Stomach smooth muscle (tissue), 2 donors: ENCODE measurements around the gene MRPS10.

Source experiments
- H3K27ac ChIP-seq: one replicate; pipeline ENCODE4 v1.7.0; 2013; ENCODE audit warnings: mild to moderate bottlenecking, low read length, inconsistent platforms
- H3K27me3 ChIP-seq, 2 donors: one replicate each; pipeline ENCODE4 v1.7.0; 2013; ENCODE audit warnings: low read length in 2 of 2; ENCODE audit not compliant: insufficient read depth in 2 of 2, control insufficient read depth in 1 of 2
- H3K36me3 ChIP-seq, 2 donors: one replicate each; pipeline ENCODE4 v1.7.0; 2013; ENCODE audit warnings: low read length in 2 of 2; ENCODE audit not compliant: control insufficient read depth in 2 of 2, insufficient read depth in 2 of 2
- H3K4me1 ChIP-seq: one replicate; pipeline ENCODE4 v1.7.0; 2013; ENCODE audit warnings: low read length; ENCODE audit not compliant: control insufficient read depth, insufficient read depth
- H3K4me3 ChIP-seq, 2 donors: one replicate each; pipeline ENCODE4 v1.7.0; 2013; ENCODE audit warnings: low read length in 2 of 2
- H3K9ac ChIP-seq, 2 donors: one replicate each; pipeline ENCODE4 v1.7.0; 2013; ENCODE audit warnings: low read length in 2 of 2, mild to moderate bottlenecking in 1 of 2
- H3K9me3 ChIP-seq, 2 donors: one replicate each; pipeline ENCODE4 v1.7.0; 2013; ENCODE audit warnings: low read length in 2 of 2; ENCODE audit not compliant: control insufficient read depth in 2 of 2
- donor health status: healthy.
- donor health status: Pancreatic carcinoma.

MRPS10 gene

DNA sequence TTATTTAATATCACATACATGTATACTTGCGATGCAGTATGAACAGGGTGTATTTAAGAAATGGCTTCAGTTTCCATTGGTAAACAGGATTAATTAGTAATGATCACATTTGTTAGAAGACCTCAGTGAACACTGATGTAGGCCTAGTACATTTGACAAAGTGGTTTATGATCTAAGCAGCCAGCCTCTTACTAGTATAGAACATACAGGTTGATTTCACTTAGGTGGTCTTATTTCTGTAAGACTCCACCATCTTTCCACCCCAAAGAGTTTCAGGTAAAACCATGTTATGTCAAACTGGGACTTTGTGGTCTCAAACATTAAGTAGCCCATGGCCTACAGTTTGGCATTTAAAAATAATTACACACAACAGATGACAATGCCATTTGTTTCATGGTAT lies 20.2 kb upstream of the MRPS10 start:
- H3K9me3 ChIP-seq = no peaks in the 10 kb centered on the region
- no peak overlapping the region for H3K4me3 ChIP-seq
- no peaks in the 10 kb centered on the region for H3K27me3 ChIP-seq
- H3K4me1 ChIP-seq = no peaks in the 10 kb centered on the region
- no peak overlapping the region for H3K9ac ChIP-seq
- peaks cover 9 to 22% of the 10 kb centered on the region in 2 donors for H3K36me3 ChIP-seq
- H3K27ac ChIP-seq = no peak overlapping the region

DNA sequence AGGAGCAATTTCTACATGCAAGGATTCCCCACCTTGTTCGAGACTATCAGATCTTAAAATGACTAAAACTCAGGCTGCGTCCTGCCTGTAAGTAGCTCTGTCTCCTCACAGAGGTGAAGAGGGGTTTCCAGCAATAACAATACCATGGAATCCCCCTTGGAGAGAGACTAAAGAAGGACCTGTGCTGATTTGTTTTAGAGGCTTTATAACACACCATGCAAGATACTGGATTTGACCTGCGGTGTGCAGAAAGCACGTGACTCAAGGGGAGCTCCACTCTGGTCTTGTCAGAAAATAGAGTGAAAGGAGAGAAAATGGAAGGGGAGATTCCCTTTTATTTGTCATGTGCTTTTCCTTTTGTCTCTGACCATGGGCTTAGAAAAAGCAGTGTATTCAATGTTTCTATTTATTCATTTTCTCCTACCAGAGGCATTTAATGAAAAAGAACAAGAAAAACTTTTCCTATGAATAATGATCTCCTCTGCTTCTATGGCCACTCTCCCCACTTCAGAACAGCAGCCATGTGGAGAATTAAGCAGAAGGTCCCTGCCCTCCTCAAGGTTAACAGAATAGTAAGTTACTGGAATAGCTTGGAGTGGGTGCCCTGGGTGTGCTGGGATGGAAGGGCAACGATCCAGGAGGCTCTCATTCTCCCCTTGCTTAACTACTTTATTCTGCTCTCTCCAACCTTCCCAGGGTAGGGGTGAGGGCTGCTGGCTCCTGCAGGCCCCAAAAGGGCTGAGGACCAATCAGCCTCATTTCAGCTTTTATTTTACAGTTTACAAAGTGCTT lies 19.2 kb upstream of the MRPS10 start:
- H3K27ac ChIP-seq = no peak overlapping the region
- H3K36me3 ChIP-seq = peaks cover 9 to 16% of the 10 kb centered on the region in 2 donors

DNA sequence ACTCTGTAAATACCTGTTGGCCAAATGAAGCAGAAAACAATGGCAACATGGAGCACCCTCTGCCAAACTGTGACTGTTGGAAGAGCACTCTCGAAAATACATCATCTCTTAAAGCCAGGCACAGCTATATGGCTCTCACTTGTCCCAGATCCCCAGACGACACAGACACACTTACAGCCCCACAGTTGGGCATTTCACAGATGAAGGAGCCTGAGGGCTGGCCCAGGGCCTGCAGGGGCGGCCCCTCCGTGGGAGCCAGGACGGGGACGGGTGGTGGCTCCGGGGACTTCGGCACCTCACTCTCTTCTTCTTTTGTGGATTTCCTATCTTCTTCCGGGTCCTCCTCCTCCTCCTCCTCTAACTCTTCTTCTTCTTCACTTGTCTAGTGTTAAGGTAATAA lies 18.4 kb upstream of the MRPS10 start:
- Histone ChIP-seq H3K27ac (no peak overlapping the region), H3K9me3 (no peaks in the 10 kb centered on the region), H3K36me3 (peaks cover 12 to 18% of the 10 kb centered on the region in 2 donors), H3K27me3 (no peaks in the 10 kb centered on the region), H3K4me1 (no peaks in the 10 kb centered on the region), H3K9ac (no peak overlapping the region), H3K4me3 (no peak overlapping the region)

More for the DNA sequence above, 19.2 kb upstream of the MRPS10 start:
- no peak overlapping the region for H3K9ac ChIP-seq
- H3K9me3 ChIP-seq = no peaks in the 10 kb centered on the region
- H3K4me1 ChIP-seq = no peaks in the 10 kb centered on the region
- no peaks in the 10 kb centered on the region for H3K27me3 ChIP-seq
- H3K4me3 ChIP-seq = no peak overlapping the region

DNA sequence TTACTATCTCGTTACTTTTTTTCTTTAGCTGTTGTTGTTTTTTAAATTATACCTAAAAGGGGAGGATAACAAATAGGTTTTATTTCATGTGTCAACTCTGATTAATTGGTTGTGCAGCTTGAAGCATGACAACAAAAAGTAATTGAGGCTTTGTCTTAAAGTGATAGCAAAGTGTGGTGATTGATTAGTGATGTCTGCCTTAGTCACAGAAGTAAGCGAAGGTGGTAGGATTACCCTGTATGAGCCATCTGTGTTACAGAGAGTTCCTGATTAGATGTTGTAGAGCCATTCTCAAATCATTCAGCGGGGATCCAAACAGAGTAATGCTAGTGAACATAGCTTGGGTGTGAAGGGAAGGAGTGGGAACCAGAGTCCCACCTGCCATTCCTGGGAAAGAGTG lies 14.4 kb upstream of the MRPS10 start:
- Histone ChIP-seq H3K4me3 (no peak overlapping the region), H3K27ac (no peak overlapping the region), H3K9ac (no peak overlapping the region), H3K27me3 (no peaks in the 10 kb centered on the region), H3K9me3 (no peaks in the 10 kb centered on the region), H3K4me1 (no peaks in the 10 kb centered on the region), H3K36me3 (peaks cover 25 to 26% of the 10 kb centered on the region in 2 donors)

DNA sequence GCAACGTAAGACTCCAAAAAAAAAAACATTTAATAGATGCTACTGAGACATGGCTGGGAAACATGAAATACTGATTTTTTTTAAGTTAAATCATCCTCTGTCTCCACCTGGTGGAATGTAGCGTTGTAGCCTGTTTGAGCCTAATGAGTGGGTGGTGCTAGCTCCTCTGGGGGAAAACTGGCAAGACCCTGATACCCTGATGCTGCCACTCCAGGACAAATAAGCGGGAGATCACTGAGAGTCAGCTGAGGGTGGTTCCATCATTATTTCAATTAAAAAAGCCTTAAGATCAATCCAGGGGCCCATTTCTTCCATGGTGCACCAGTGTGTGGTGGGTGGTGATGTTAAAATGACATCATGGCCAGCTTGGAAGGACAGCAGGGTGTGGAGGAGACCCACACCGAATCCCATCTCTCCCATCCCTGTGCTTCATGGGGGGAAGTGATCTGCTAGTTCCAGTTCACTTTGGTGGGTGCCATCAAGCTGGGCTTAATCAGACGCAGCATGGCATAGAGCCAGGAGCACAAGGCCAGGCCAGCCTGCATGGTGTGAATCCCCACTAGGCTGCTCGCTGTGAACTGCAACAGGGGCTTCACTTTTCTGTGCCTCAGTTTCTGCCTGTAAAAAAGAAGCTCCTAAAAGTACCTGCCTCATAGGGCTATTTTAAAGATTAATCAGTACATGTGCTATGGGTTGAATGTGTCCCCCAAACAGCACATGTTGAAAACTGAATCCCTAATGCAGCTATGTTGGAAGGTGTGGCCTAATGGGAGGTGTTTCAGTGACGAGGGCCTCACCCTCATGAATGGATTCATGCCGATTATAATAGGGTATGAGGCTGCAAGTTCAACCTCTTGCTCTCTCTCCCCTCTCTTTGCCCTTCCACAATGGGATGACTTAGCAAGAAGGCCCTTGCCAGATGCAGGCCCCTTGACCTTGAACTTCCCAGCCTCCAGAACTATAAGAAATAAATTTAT lies 13.0 kb upstream of the MRPS10 start:
- no peaks in the 10 kb centered on the region for H3K9me3 ChIP-seq
- no peak overlapping the region for H3K27ac ChIP-seq
- no peaks in the 10 kb centered on the region for H3K4me1 ChIP-seq
- H3K9ac ChIP-seq = no peak overlapping the region
- H3K27me3 ChIP-seq = no peaks in the 10 kb centered on the region
- H3K36me3 ChIP-seq = peaks cover 18 to 23% of the 10 kb centered on the region in 2 donors
- H3K4me3 ChIP-seq = no peak overlapping the region

DNA sequence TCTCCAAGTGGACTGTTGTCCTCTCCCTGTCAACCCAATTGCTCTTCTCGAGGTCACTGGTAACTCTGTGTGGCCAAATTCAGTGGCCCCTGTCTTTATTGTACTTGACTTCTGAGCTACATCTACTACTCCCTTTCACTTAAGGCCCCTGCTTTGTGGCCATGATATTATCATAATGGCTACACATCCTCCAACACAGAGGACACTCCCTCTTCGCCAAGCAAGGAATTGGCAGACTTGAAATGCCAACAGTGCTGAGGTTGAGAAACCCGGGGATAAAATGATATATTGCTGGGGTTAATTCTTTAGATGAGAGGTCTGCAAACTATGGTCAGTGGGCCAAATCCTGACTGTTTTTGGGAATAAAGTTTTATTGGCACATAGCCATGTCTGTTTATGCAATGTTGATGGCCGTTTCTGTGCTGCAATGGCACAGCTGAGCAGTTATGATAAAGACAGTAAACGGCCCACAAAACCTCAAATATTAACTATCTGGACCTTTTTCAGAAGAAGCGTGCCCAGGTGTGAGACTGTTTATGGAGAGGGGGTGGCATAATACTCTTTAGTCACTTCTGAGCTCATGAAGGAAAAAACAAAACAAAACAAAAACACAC lies 12.0 kb upstream of the MRPS10 start:
- Histone ChIP-seq H3K4me3 (no peak overlapping the region), H3K4me1 (no peaks in the 10 kb centered on the region), H3K27me3 (no peaks in the 10 kb centered on the region), H3K27ac (no peak overlapping the region), H3K9ac (no peak overlapping the region), H3K9me3 (no peaks in the 10 kb centered on the region), H3K36me3 (peaks cover 18 to 23% of the 10 kb centered on the region in 2 donors)

DNA sequence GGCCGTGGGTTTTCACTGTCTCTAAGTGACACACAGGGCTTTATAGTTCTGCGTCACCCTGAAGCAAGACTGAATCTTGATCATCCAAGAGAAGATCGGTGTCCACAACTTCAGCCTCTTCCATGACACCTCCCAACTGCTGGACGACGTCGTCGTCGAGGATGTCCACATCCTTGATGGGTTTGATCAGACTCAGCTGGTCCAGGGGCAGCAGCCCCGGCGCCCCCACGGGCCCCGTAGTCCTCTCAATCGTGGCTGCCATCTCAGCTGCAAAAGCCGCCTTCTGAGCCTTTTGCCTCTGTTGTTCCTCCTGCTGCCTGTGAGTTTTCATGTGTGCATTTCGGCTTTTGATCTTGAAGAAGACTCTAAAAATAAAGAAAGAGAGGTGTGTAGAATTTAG lies 10.6 kb upstream of the MRPS10 start:
- no peak overlapping the region for H3K9ac ChIP-seq
- no peaks in the 10 kb centered on the region for H3K27me3 ChIP-seq
- H3K27ac ChIP-seq = no peak overlapping the region
- H3K4me3 ChIP-seq = no peak overlapping the region
- peaks cover 18 to 23% of the 10 kb centered on the region in 2 donors for H3K36me3 ChIP-seq
- no peaks in the 10 kb centered on the region for H3K9me3 ChIP-seq
- H3K4me1 ChIP-seq = no peaks in the 10 kb centered on the region

DNA sequence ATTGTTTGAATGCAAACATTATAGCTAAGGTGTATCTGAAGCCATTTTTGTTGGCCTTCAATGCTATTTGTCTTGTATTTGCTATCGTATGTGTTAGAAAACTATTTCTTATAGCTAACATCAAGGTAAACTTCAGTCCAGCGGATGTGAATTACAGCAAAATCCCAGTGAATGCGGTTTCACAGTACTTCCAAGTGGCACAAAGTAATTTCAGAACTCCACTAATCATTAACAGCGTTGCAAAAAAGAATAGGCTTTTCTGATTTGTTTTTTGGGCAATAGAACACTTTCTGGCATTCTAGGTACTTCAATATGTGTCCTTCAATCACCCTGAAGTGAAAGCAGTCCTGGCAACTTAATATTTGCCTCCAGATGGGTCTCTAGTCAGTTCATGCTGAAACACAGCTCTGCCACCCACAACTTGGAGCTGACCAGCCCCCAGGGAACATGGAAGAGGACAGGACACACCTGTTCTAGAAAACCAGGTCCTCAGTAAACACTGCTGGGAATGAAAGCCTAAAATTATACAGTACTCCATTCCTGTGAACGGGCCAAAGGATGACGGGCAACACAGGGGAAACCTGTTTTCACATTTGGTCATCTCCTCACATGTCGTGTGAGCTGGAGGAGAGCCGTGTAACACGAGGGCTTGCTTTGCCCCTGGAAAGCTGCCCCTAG lies 9.7 kb upstream of the MRPS10 start:
- peaks cover 18% of the 10 kb centered on the region in 2 donors for H3K36me3 ChIP-seq
- no peak overlapping the region for H3K4me3 ChIP-seq
- no peak overlapping the region for H3K27ac ChIP-seq
- no peaks in the 10 kb centered on the region for H3K27me3 ChIP-seq
- no peaks in the 10 kb centered on the region for H3K4me1 ChIP-seq
- H3K9ac ChIP-seq = no peak overlapping the region
- H3K9me3 ChIP-seq = no peaks in the 10 kb centered on the region

DNA sequence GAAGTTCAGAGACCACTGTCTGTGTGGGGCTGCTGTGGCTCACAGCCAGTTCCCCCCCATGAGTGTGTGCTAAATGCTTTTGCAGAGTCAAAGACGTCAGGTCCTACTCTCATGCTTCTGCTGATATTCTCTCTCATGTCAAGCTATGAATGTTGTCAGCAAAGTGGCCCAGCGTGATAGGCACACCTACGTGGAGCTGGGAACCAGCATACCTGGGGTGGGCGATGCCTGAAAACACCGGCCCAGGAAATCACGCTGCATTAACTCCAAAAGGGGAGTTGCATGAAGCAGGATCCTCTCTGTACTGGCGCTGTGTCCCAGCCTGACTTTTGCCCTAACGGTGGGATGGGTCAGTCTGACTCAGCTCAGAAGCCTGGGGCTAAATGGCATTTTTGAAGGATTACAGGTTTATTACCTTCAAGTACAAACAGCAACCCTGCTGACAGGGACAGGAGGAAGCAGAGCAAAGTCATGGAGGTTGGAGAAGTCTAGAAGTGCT lies 9.0 kb upstream of the MRPS10 start:
- no peak overlapping the region for H3K27ac ChIP-seq

DNA sequence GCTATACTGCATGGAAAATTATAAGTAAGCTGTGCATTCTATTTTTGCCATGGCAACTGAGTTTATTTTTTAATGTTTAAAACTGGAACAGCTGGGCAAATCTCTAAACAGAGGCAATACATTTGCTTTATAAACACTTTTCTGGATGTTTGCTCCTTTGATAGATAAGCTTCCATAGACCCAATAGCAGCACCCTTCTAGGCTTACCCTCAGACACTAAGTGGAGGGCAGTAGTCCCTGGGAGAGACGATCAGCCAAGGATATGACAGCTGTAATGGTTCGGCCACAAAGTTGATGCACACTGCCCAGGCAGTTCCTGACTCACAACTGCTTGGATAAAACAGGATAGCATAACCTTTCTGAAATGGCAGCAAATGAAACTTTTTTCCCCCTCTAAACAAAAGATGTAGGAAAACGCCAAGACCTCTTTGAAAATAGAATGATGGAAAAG lies 8.5 kb upstream of the MRPS10 start:
- Histone ChIP-seq H3K4me1 (no peaks in the 10 kb centered on the region), H3K27me3 (peaks cover 0 to 2% of the 10 kb centered on the region in 2 donors), H3K36me3 (peaks cover 14 to 15% of the 10 kb centered on the region in 2 donors), H3K4me3 (no peak overlapping the region), H3K9ac (no peak overlapping the region), H3K9me3 (no peaks in the 10 kb centered on the region), H3K27ac (no peak overlapping the region)

More for the DNA sequence above, 9.0 kb upstream of the MRPS10 start:
- H3K27me3 ChIP-seq = no peaks in the 10 kb centered on the region
- H3K36me3 ChIP-seq = peaks cover 17 to 18% of the 10 kb centered on the region in 2 donors
- H3K9me3 ChIP-seq = no peaks in the 10 kb centered on the region
- no peak overlapping the region for H3K9ac ChIP-seq
- no peaks in the 10 kb centered on the region for H3K4me1 ChIP-seq
- no peak overlapping the region for H3K4me3 ChIP-seq
